ENCODE measurements around the gene GABARAPL1.

The GABARAPL1 gene

DNA sequence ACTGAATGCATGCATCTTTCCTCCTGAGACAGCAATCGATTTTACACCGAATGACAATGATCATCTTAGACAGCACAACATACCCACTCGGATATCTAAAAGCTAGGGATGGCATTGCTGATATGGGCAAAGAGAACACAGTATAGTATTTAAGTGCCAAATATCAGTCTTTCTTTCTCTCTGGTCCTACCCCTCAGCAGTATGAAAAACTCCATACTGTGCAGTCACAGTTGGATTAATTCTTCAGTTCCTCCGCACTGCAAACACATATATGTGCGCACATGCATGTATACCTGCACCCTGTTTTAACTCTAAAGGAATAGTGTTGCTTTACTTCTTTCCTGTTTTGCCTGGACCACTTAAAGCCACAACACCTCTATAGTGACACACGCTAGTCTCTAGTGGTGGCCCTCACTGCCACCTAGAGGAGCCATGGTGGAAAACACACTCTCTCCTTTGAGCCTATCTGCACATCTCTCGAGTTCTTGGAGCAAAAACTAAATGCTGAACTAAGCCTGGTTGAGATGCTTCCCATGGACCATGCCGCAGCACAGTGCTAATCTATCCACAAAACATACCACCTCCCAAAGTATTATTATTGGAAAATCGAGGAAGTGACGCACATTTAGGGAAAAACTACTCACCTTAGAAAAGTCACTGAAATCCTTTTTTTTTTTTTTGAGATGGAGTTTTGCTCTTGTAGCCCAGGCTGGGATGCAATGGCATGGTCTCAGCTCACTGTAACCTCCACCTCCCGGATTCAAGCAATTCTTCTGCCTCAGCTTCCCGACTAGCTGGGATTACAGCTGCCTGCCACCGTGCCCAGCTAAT lies 21.9 kb upstream of the GABARAPL1 start:
- Histone ChIP-seq H2BK120ac (ENCODE audit: low read depth, low read length) (no peak overlapping the region), H2BK15ac (ENCODE audit: low read length) (no peak overlapping the region), H2BK5ac (ENCODE audit: low read length) (no peak overlapping the region), H3K79me1 (ENCODE audit: low read depth, low read length) (peaks cover 2% of the 10 kb centered on the region), H3K9ac (ENCODE audit: low read depth, low read length, poor library complexity) (no peak overlapping the region), H2AFZ (ENCODE audit: low read length) (no peak overlapping the region), H3K4ac (ENCODE audit: low read length) (no peak overlapping the region), H3K27me3 (ENCODE audit: control insufficient read depth in 3 of 3, insufficient read depth in 3 of 3, low read depth in 1 of 3, low read length in 3 of 3) (no peaks in the 10 kb centered on the region), H3K23ac (ENCODE audit: low read depth, low read length, poor library complexity) (no peak overlapping the region), H3K9me3 (replicated peaks in 1 of 2; ENCODE audit: control insufficient read depth in 2 of 2, insufficient read depth in 1 of 2, low read depth in 1 of 2, low read length in 2 of 2) (no peaks in the 10 kb centered on the region), H4K91ac (ENCODE audit: low read depth, low read length, poor library complexity) (no peak overlapping the region), H3K4me3 (ENCODE audit: low read length in 2 of 2) (no peak overlapping the region), H4K8ac (ENCODE audit: low read depth, low read length) (no peak overlapping the region), H3K4me1 (ENCODE audit: control insufficient read depth in 2 of 2, insufficient read depth in 1 of 2, low read depth in 1 of 2, low read length in 2 of 2) (no peaks in the 10 kb centered on the region), H3K14ac (ENCODE audit: low read length) (no peak overlapping the region), H3K4me2 (ENCODE audit: insufficient read depth, low read length, poor library complexity, severe bottlenecking) (no peak overlapping the region), H2AK5ac (ENCODE audit: low read depth, low read length) (no peak overlapping the region), H3K27ac (replicated peaks; ENCODE audit: low read length) (no peak overlapping the region), H3K18ac (ENCODE audit: low read length) (no peak overlapping the region), H3K36me3 (replicated peaks in 1 of 2; ENCODE audit: control insufficient read depth in 2 of 2, insufficient read depth in 2 of 2, low read length in 2 of 2) (no peaks in the 10 kb centered on the region), H2BK12ac (ENCODE audit: low read length) (no peak overlapping the region)
- DNase-seq (ENCODE audit: low spot score) = no peak
- WGBS, 2 donors (ENCODE audit: extremely low coverage in 2 of 2, insufficient read length in 2 of 2, insufficient replicate concordance in 1 of 2) = no CpG with 5 or more reads among the region's 13 CpGs

DNA sequence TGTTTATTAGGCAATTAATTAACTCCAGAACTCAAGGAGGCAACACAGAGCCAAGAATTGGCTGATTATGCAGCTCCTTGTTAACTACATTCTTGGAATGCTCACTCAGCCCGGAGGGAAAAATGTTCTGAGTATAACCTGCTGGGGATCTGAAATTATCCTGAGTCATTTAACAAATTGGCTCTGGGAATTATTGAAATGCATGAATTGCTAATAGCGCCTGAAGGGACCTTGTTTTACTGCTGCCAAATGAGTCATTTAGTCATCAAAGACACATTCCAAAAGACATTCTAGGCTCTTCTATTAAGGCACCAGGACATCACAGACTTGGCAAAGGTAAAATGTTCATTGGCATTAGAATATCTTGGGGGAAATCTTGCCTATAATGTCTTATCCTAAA lies 20.8 kb upstream of the GABARAPL1 start:
- Histone ChIP-seq H2BK15ac (ENCODE audit: low read length) (no peak overlapping the region), H2BK12ac (ENCODE audit: low read length) (no peak overlapping the region), H3K79me1 (ENCODE audit: low read depth, low read length) (no peaks in the 10 kb centered on the region), H2BK120ac (ENCODE audit: low read depth, low read length) (no peak overlapping the region), H3K14ac (ENCODE audit: low read length) (no peak overlapping the region), H3K4me2 (ENCODE audit: insufficient read depth, low read length, poor library complexity, severe bottlenecking) (no peak overlapping the region), H2BK5ac (ENCODE audit: low read length) (no peak overlapping the region), H4K8ac (ENCODE audit: low read depth, low read length) (no peak overlapping the region), H3K23ac (ENCODE audit: low read depth, low read length, poor library complexity) (no peak overlapping the region), H2AK5ac (ENCODE audit: low read depth, low read length) (no peak overlapping the region), H2AFZ (ENCODE audit: low read length) (no peak overlapping the region), H3K18ac (ENCODE audit: low read length) (no peak overlapping the region), H3K9ac (ENCODE audit: low read depth, low read length, poor library complexity) (no peak overlapping the region), H3K4ac (ENCODE audit: low read length) (no peak overlapping the region), H3K27me3 (ENCODE audit: control insufficient read depth in 3 of 3, insufficient read depth in 3 of 3, low read depth in 1 of 3, low read length in 3 of 3) (no peaks in the 10 kb centered on the region), H3K4me1 (ENCODE audit: control insufficient read depth in 2 of 2, insufficient read depth in 1 of 2, low read depth in 1 of 2, low read length in 2 of 2) (no peaks in the 10 kb centered on the region), H3K9me3 (replicated peaks in 1 of 2; ENCODE audit: control insufficient read depth in 2 of 2, insufficient read depth in 1 of 2, low read depth in 1 of 2, low read length in 2 of 2) (no peaks in the 10 kb centered on the region), H3K27ac (replicated peaks; ENCODE audit: low read length) (no peak overlapping the region), H4K91ac (ENCODE audit: low read depth, low read length, poor library complexity) (no peak overlapping the region), H3K36me3 (replicated peaks in 1 of 2; ENCODE audit: control insufficient read depth in 2 of 2, insufficient read depth in 2 of 2, low read length in 2 of 2) (no peaks in the 10 kb centered on the region), H3K4me3 (ENCODE audit: low read length in 2 of 2) (no peak overlapping the region)
- WGBS, 2 donors (ENCODE audit: extremely low coverage in 2 of 2, insufficient read length in 2 of 2, insufficient replicate concordance in 1 of 2) = no CpG with 5 or more reads among the region's 2 CpGs
- DNase-seq (ENCODE audit: low spot score) = no peak

DNA sequence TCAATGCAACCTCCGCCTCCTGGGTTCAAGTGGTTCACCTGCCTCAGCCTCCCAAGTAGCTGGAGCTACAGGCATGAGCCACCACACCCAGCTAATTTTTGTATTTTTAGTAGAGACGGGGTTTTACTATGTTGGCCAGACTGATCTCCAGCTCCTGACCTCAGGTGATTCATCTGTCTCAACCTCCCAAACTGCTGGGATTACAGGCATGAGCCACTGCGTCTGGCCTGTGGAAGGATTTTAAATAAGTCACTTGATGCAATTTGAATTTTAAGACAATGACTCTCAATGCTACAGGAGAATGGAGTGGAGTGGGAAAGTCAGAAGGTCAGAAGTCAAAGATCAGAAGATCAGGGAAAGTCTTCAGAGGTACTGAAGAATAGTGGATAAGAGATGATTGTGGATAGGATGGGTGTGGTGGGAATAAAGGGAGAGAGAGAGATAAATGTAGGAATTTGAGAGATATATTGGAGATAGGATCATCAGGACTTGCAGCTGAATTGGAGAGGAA lies 18.5 kb upstream of the GABARAPL1 start:
- Histone ChIP-seq H4K91ac (ENCODE audit: low read depth, low read length, poor library complexity) (no peak overlapping the region), H3K27me3 (ENCODE audit: control insufficient read depth in 3 of 3, insufficient read depth in 3 of 3, low read depth in 1 of 3, low read length in 3 of 3) (no peaks in the 10 kb centered on the region), H2BK5ac (ENCODE audit: low read length) (no peak overlapping the region), H3K27ac (replicated peaks; ENCODE audit: low read length) (no peak overlapping the region), H2AFZ (ENCODE audit: low read length) (no peak overlapping the region), H3K79me1 (ENCODE audit: low read depth, low read length) (no peaks in the 10 kb centered on the region), H2AK5ac (ENCODE audit: low read depth, low read length) (no peak overlapping the region), H3K4me1 (ENCODE audit: control insufficient read depth in 2 of 2, insufficient read depth in 1 of 2, low read depth in 1 of 2, low read length in 2 of 2) (no peaks in the 10 kb centered on the region), H2BK15ac (ENCODE audit: low read length) (no peak overlapping the region), H3K9ac (ENCODE audit: low read depth, low read length, poor library complexity) (no peak overlapping the region), H3K36me3 (replicated peaks in 1 of 2; ENCODE audit: control insufficient read depth in 2 of 2, insufficient read depth in 2 of 2, low read length in 2 of 2) (no peaks in the 10 kb centered on the region), H3K4me3 (ENCODE audit: low read length in 2 of 2) (no peak overlapping the region), H3K14ac (ENCODE audit: low read length) (no peak overlapping the region), H3K4ac (ENCODE audit: low read length) (no peak overlapping the region), H3K18ac (ENCODE audit: low read length) (no peak overlapping the region), H2BK120ac (ENCODE audit: low read depth, low read length) (no peak overlapping the region), H2BK12ac (ENCODE audit: low read length) (no peak overlapping the region), H3K9me3 (replicated peaks in 1 of 2; ENCODE audit: control insufficient read depth in 2 of 2, insufficient read depth in 1 of 2, low read depth in 1 of 2, low read length in 2 of 2) (no peaks in the 10 kb centered on the region), H3K23ac (ENCODE audit: low read depth, low read length, poor library complexity) (no peak overlapping the region), H3K4me2 (ENCODE audit: insufficient read depth, low read length, poor library complexity, severe bottlenecking) (no peak overlapping the region), H4K8ac (ENCODE audit: low read depth, low read length) (no peak overlapping the region)
- no CpG with 5 or more reads among the region's 3 CpGs for WGBS, 2 donors (ENCODE audit: extremely low coverage in 2 of 2, insufficient read length in 2 of 2, insufficient replicate concordance in 1 of 2)
- DNase-seq (ENCODE audit: low spot score) = no peak

DNA sequence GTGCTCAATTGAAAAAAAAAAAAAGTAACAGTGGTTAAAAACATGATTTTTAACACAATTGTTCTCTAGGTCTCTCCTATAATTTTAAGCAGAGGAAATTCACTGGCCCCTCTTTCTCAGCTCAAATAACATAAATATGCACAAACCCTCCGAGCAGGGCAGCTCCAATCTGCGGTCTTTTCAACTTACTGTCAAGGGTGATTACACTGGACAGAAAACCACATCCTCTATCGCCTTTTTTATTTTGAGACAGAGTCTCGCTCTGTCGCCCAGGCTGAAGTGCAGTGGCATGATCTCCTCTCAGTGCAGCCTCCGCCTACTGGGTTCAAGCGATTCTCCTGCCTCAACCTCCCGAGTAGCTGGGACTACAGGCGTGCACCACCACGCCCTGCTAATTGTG lies 16.5 kb upstream of the GABARAPL1 start:
- H3K9ac ChIP-seq (ENCODE audit: low read depth, low read length, poor library complexity) = no peak overlapping the region
- H3K18ac ChIP-seq (ENCODE audit: low read length) = no peak overlapping the region
- H3K27me3 ChIP-seq (ENCODE audit: control insufficient read depth in 3 of 3, insufficient read depth in 3 of 3, low read depth in 1 of 3, low read length in 3 of 3) = no peaks in the 10 kb centered on the region
- no peak overlapping the region for H2BK12ac ChIP-seq (ENCODE audit: low read length)
- no peak overlapping the region for H3K23ac ChIP-seq (ENCODE audit: low read depth, low read length, poor library complexity)
- DNase-seq (ENCODE audit: low spot score) = no peak
- no peak overlapping the region for H4K8ac ChIP-seq (ENCODE audit: low read depth, low read length)
- H3K36me3 ChIP-seq (replicated peaks in 1 of 2; ENCODE audit: control insufficient read depth in 2 of 2, insufficient read depth in 2 of 2, low read length in 2 of 2) = no peaks in the 10 kb centered on the region
- no peak overlapping the region for H3K4me2 ChIP-seq (ENCODE audit: insufficient read depth, low read length, poor library complexity, severe bottlenecking)
- H2BK120ac ChIP-seq (ENCODE audit: low read depth, low read length) = no peak overlapping the region
- H3K4me3 ChIP-seq (ENCODE audit: low read length in 2 of 2) = no peak overlapping the region
- WGBS, 2 donors (ENCODE audit: extremely low coverage in 2 of 2, insufficient read length in 2 of 2, insufficient replicate concordance in 1 of 2) = no CpG with 5 or more reads among the region's 10 CpGs
- H2BK15ac ChIP-seq (ENCODE audit: low read length) = no peak overlapping the region
- H3K4me1 ChIP-seq (ENCODE audit: control insufficient read depth in 2 of 2, insufficient read depth in 1 of 2, low read depth in 1 of 2, low read length in 2 of 2) = no peaks in the 10 kb centered on the region
- no peak overlapping the region for H2AK5ac ChIP-seq (ENCODE audit: low read depth, low read length)
- H3K4ac ChIP-seq (ENCODE audit: low read length) = no peak overlapping the region
- no peaks in the 10 kb centered on the region for H3K9me3 ChIP-seq (replicated peaks in 1 of 2; ENCODE audit: control insufficient read depth in 2 of 2, insufficient read depth in 1 of 2, low read depth in 1 of 2, low read length in 2 of 2)
- no peak overlapping the region for H3K27ac ChIP-seq (replicated peaks; ENCODE audit: low read length)
- no peak overlapping the region for H4K91ac ChIP-seq (ENCODE audit: low read depth, low read length, poor library complexity)
- H3K14ac ChIP-seq (ENCODE audit: low read length) = no peak overlapping the region
- no peak overlapping the region for H2AFZ ChIP-seq (ENCODE audit: low read length)
- no peaks in the 10 kb centered on the region for H3K79me1 ChIP-seq (ENCODE audit: low read depth, low read length)
- H2BK5ac ChIP-seq (ENCODE audit: low read length) = no peak overlapping the region

Measured in neuronal stem cell (in vitro differentiated cells).